GM10266 (cell line): ENCODE results near the gene ZNF593.

Experiments used
- DNase-seq: peaks from one replicate; pipeline ENCODE4 v3.0.0; 2012; ENCODE audit errors: extremely low spot score
- CTCF ChIP-seq: IDR thresholded peaks from 2 replicates; pipeline ENCODE4 v1.5.1; 2012; ENCODE audit warnings: mild to moderate bottlenecking, low read depth; ENCODE audit not compliant: control insufficient read depth, insufficient read depth; ENCODE audit errors: missing control alignments

Gene ZNF593

DNA sequence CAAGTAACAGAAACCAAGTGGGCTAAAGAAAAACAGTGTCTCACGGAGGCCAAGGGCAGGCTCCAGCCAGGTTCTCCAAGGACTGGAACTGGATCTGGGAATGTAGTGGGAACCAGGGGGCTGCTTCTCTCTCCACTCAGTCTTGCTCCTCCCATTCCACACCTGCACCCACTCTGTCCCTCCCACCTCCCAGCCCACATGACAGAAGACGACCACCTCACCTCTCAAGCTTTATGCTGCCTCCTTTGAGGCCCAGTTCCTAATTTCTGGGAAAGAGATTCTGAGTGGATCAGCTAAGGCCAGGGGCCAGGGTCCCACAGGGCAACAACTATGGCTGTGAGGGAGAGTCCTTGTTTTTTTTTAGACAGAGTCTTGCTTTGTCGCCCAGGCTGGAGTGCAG lies 45.5 kb downstream of the ZNF593 start:
- DNase-seq, result no peak
- no peak for TF ChIP-seq CTCF

DNA sequence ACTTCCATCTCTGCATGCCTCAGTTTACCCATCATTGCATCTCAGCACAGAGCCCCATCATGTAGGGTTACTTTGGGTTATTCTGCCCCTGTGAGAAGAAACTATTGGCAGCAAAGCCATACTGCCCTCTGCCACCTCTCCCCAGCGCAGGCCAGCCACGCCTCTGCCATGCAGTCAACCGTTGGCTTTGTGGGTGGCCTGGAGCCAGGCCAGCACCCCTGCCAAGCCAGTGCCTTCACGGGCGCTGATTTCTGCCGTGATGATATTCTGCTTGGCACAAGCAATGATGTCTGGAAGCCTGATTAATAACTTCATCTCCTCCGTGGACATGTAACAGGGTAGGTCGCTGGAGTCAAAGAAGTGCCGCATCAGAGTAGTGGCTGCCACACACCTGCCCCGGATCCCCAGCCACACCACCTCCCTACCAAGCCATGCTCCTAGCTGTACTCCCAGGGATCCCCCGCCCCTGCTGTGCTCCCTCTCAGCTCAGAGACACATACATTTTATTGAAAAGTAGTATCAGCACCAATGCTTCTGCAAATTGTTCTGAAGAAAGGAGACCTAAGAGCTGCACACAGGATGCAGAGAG lies 49.3 kb downstream of the ZNF593 start:
- no peak for TF ChIP-seq CTCF
- DNase-seq, result no peak
